ENCODE measurements around the gene DEFB121. TPM values are rescaled to one million over a fixed set of nuclear protein-coding genes. Genes with fewer than 3 reads are reported as not detected.
"Not testable (repeated sequence)": the region's sequence is repeated elsewhere in the genome, so short reads cannot be mapped to it uniquely, and the experiment has no call there.

The DEFB121 gene
- total RNA-seq, 1 donor from 2014 or later = not detected

DNA sequence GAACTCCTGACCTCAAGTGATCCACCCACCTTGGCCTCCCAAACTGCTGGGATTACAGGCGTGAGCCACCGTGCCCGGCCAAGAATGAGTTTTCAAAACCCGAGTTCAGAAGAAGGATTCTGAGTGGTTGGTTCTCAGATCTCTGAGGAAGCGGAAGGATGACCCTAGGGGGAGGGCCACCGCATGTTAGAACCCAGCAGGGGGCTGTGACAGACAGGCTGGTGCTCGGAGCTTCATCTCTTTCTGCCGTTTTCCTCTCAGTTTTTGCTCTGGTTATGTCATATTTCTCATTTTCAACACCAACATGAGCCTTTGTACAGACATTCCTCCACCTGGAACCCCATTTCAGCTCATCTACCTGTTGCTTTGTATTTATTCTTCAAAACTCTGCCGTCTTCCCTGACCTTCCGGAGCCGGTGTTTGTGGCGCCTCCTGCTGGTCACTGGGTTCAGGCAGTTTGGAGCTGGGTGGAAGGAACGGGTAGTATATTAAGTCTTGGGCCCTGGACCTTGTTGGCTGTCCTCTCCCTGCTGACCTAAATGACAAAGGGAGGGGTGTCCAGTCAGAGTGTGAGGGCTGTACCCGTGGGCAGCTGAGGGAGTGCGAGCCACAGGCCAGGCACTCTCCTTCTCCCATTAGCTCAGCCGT lies 34.1 kb upstream of the DEFB121 start, which contains the start of gene DEFB123:
TSS of gene DEFB123 (plus strand) at position 621 of the 648 bp plus-strand sequence. CDS start 67 bp downstream, outside the sequence.
- TF ChIP-seq CTCF (IDR thresholded peaks at IDR 0.05) = peak; percentile 48
- Mint-ChIP-seq H3K36me3 (ENCODE audit: low read depth) (no peaks in the 10 kb centered on the region), H3K27ac (ENCODE audit: unreplicated experiment) (no peak within 1 kb of the TSS), H3K9me3 (ENCODE audit: low read depth) (no peaks in the 10 kb centered on the region), H3K27me3 (ENCODE audit: low read depth) (peaks cover 42% of the 10 kb centered on the region), H3K4me1 (ENCODE audit: low read depth) (no peaks in the 10 kb centered on the region), H3K4me3 (ENCODE audit: unreplicated experiment) (no peak within 1 kb of the TSS)
- DNase-seq (ENCODE audit: low spot score) = no peak

DNA sequence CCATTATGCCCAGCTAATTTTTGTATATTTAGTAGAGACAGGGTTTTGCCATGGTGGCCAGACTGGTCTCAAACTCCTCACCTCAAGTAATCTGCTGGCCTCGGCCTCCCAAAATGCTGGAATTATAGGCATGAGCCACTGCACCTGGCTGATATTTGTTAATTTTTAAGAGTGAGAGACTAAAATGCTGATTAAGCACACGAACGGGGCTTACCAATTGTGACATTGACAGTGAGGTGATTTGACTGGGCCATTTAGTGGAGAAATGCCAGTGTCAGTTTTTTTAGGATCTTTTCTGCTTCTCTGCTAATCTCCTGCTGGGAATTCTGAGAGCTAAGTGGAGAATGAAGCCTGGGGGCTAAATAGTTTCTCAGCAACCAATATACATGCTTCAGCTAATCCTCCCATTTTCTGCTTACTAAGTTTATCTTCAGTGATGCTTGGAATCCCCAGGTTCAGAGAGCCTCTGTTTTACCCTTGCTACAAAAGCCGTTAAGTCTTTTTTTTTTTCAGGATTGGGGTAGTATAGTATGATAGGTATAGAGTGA lies 24.6 kb upstream of the DEFB121 start:
- Mint-ChIP-seq H3K27ac (ENCODE audit: unreplicated experiment) (no peak overlapping the region), H3K4me3 (ENCODE audit: unreplicated experiment) (no peak overlapping the region), H3K27me3 (ENCODE audit: low read depth) (peaks cover 30% of the 10 kb centered on the region), H3K9me3 (ENCODE audit: low read depth) (peaks cover 5% of the 10 kb centered on the region), H3K36me3 (ENCODE audit: low read depth) (no peaks in the 10 kb centered on the region), H3K4me1 (ENCODE audit: low read depth) (no peaks in the 10 kb centered on the region)
- no peak for TF ChIP-seq CTCF (IDR thresholded peaks at IDR 0.05)
- no peak for DNase-seq (ENCODE audit: low spot score)

GRCh38 chr20:31427576-31427975 lies 21.6 kb upstream of the DEFB121 start:
- H3K9me3 Mint-ChIP-seq (ENCODE audit: low read depth); H3K4me3 Mint-ChIP-seq (ENCODE audit: unreplicated experiment); H3K4me1 Mint-ChIP-seq (ENCODE audit: low read depth); H3K27ac Mint-ChIP-seq (ENCODE audit: unreplicated experiment); DNase-seq (ENCODE audit: low spot score); H3K36me3 Mint-ChIP-seq (ENCODE audit: low read depth): not testable (repeated sequence)
- H3K27me3 Mint-ChIP-seq (ENCODE audit: low read depth) = peaks cover 34% of the 10 kb centered on the region

GRCh38 chr20:31426891-31427551 lies 21.0 kb upstream of the DEFB121 start:
- H3K27me3 Mint-ChIP-seq (ENCODE audit: low read depth) = peaks cover 32% of the 10 kb centered on the region
- not testable (repeated sequence) for H3K4me3 Mint-ChIP-seq (ENCODE audit: unreplicated experiment); H3K36me3 Mint-ChIP-seq (ENCODE audit: low read depth); H3K9me3 Mint-ChIP-seq (ENCODE audit: low read depth); DNase-seq (ENCODE audit: low spot score); H3K4me1 Mint-ChIP-seq (ENCODE audit: low read depth); H3K27ac Mint-ChIP-seq (ENCODE audit: unreplicated experiment)

GRCh38 chr20:31425797-31426196 lies 19.8 kb upstream of the DEFB121 start:
- no peak for TF ChIP-seq CTCF (IDR thresholded peaks at IDR 0.05)
- H3K4me1 Mint-ChIP-seq (ENCODE audit: low read depth) = no peaks in the 10 kb centered on the region
- no peaks in the 10 kb centered on the region for H3K36me3 Mint-ChIP-seq (ENCODE audit: low read depth)
- H3K27ac Mint-ChIP-seq (ENCODE audit: unreplicated experiment) = no peak overlapping the region
- H3K9me3 Mint-ChIP-seq (ENCODE audit: low read depth) = peaks cover 5% of the 10 kb centered on the region
- DNase-seq (ENCODE audit: low spot score) = no peak
- H3K4me3 Mint-ChIP-seq (ENCODE audit: unreplicated experiment) = no peak overlapping the region
- peaks cover 29% of the 10 kb centered on the region for H3K27me3 Mint-ChIP-seq (ENCODE audit: low read depth)

- no peaks in the 10 kb centered on the region for H3K4me1 Mint-ChIP-seq (ENCODE audit: low read depth)
- no peak overlapping the region for H3K27ac Mint-ChIP-seq (ENCODE audit: unreplicated experiment)
- H3K27me3 Mint-ChIP-seq (ENCODE audit: low read depth) = peaks cover 7% of the 10 kb centered on the region
- peaks cover 5% of the 10 kb centered on the region for H3K9me3 Mint-ChIP-seq (ENCODE audit: low read depth)
- TF ChIP-seq CTCF (IDR thresholded peaks at IDR 0.05) = no peak
- H3K4me3 Mint-ChIP-seq (ENCODE audit: unreplicated experiment) = no peak overlapping the region
- H3K36me3 Mint-ChIP-seq (ENCODE audit: low read depth) = no peaks in the 10 kb centered on the region
- no peak for DNase-seq (ENCODE audit: low spot score)
These were observed 12.3 kb upstream of the DEFB121 start for GRCh38 chr20:31418307-31418706.
